Left cardiac atrium (tissue), 4 donors: ENCODE measurements around the gene HTR3A. TPM values are rescaled to one million over a fixed set of nuclear protein-coding genes. Genes with fewer than 3 reads are reported as not detected.

Experiments used
- ATAC-seq, 2 donors: fragments of 200-7000 bp; cut with Tn5 transposase; one replicate each; pipeline ENCODE4 v1.9.1; 2020; ENCODE audit warnings: mild to moderate bottlenecking in 2 of 2, moderate library complexity in 2 of 2
- DNase-seq: peaks from one replicate; pipeline ENCODE4 v3.0.0-alpha.2; 2020
- intact Hi-C, 2 donors: fragments of 100-400 bp; cut with DNase I; formaldehyde crosslinking; loops; one replicate each; pipeline versions ENCODE4 v1.14.1 to v1.15.1; 2022 to 2023
- total RNA-seq, 2 donors: library from RNA; stranded (reverse); fragmentation: NEBNext Ultra II Directional; extraction: Animal tissue kit (Norgen Biotek cat#: 25700); gene quantifications; one replicate each; pipeline ENCODE4 v1.2.1, GENCODE V29; 2021
- donor health status: DM: no; HTN: yes; CAD: no.
- donor health status: DM: no; HTN: yes; CAD: no; lungs with severe emphysema.
- donor health status: DM: yes; HTN: yes; CAD: no.
- donor health status: Dilated cardiomyopathy.

HTR3A gene
- total RNA-seq, 2 donors from 2014 or later = 0.18 TPM; not detected in 1

- no peak for DNase-seq
- ATAC-seq = no peak
- intact Hi-C loops = no loop called here
Observed at GRCh38 chr11:114000526-114000925, 25.6 kb downstream of the HTR3A start.

- ATAC-seq (peak in 1 of 2 donors; percentile 52), DNase-seq (no peak)
- intact Hi-C loops = no loop called here
Observed at GRCh38 chr11:114001416-114001815, 26.5 kb downstream of the HTR3A start.

GRCh38 chr11:114008331-114008730 lies 33.4 kb downstream of the HTR3A start:
- DNase-seq (no peak), ATAC-seq (no peak)
- intact Hi-C loops = no loop called here

- DNase-seq (no peak), ATAC-seq (no peak)
- intact Hi-C loops = loop anchor here in 1 of 2 donors (10.0 kb wide), 1 partner anchor 106 kb away; the partner anchor contains the start of gene HTR3B
Observed at GRCh38 chr11:114010931-114011330, 36.0 kb downstream of the HTR3A start.

- DNase-seq (no peak), ATAC-seq (no peak)
- intact Hi-C loops = loop anchor here in 1 of 2 donors (10.0 kb wide), 1 partner anchor 107 kb away; the partner anchor contains the start of gene HTR3B
Observed at GRCh38 chr11:114011443-114011842, 36.5 kb downstream of the HTR3A start.

GRCh38 chr11:114015117-114015516 lies 40.2 kb downstream of the HTR3A start:
- DNase-seq (no peak), ATAC-seq (no peak)
- intact Hi-C loops = loop anchor here in 1 of 2 donors (10.0 kb wide), 1 partner anchor 110 kb away; the partner anchor contains the start of gene HTR3B

- intact Hi-C loops = loop anchor here in 1 of 2 donors (10.0 kb wide), 1 partner anchor 112 kb away; the partner anchor contains the start of gene HTR3B
- ATAC-seq (no peak), DNase-seq (no peak)
Observed at GRCh38 chr11:114016986-114017385, 42.1 kb downstream of the HTR3A start.

GRCh38 chr11:114017723-114018122 lies 42.8 kb downstream of the HTR3A start:
- intact Hi-C loops = loop anchor here in 1 of 2 donors (10.0 kb wide), 1 partner anchor 113 kb away; the partner anchor contains the start of gene HTR3B
- DNase-seq (no peak), ATAC-seq (peak; percentile 41 to 70)

- no peak for DNase-seq
- ATAC-seq = no peak
- intact Hi-C loops = loop anchor here in 1 of 2 donors (10.0 kb wide), 1 partner anchor 114 kb away; the partner anchor contains the start of gene HTR3B
Observed at GRCh38 chr11:114019046-114019445, 44.1 kb downstream of the HTR3A start.

- DNase-seq (no peak), ATAC-seq (no peak)
- intact Hi-C loops = loop anchor here in 1 of 2 donors (10.0 kb wide), 1 partner anchor 115 kb away; the partner anchor contains the start of gene HTR3B
Observed at GRCh38 chr11:114019574-114019973, 44.7 kb downstream of the HTR3A start.

- intact Hi-C loops = no loop called here
- DNase-seq = no peak
- peak in 1 of 2 donors; percentile 48 for ATAC-seq
Observed at GRCh38 chr11:114025329-114025907, 50.5 kb downstream of the HTR3A start.

- ATAC-seq (no peak), DNase-seq (no peak)
- intact Hi-C loops = no loop called here
Observed at GRCh38 chr11:114026355-114026754, 51.4 kb downstream of the HTR3A start.

- DNase-seq (no peak), ATAC-seq (no peak)
- intact Hi-C loops = no loop called here
Observed at GRCh38 chr11:114027391-114027790, 52.5 kb downstream of the HTR3A start.

- intact Hi-C loops = no loop called here
- no peak for ATAC-seq
- no peak for DNase-seq
Observed at GRCh38 chr11:114027926-114028325, 53.0 kb downstream of the HTR3A start.

GRCh38 chr11:114031246-114031966 lies 56.5 kb downstream of the HTR3A start:
- intact Hi-C loops = no loop called here

GRCh38 chr11:114031967-114032320 lies 57.0 kb downstream of the HTR3A start:
- intact Hi-C loops = no loop called here
- no peak for ATAC-seq

More at GRCh38 chr11:114031246-114031966, 56.5 kb downstream of the HTR3A start:
- DNase-seq (no peak), ATAC-seq (no peak)

GRCh38 chr11:114033066-114033465 lies 58.2 kb downstream of the HTR3A start:
- intact Hi-C loops = no loop called here
- DNase-seq (no peak), ATAC-seq (no peak)

More at GRCh38 chr11:114031967-114032320, 57.0 kb downstream of the HTR3A start:
- DNase-seq = no peak

- DNase-seq = no peak
- no peak for ATAC-seq
- intact Hi-C loops = no loop called here
Observed at GRCh38 chr11:114033572-114033971, 58.7 kb downstream of the HTR3A start.

- intact Hi-C loops = no loop called here
- DNase-seq (no peak), ATAC-seq (no peak)
Observed at GRCh38 chr11:114034956-114035355, 60.0 kb downstream of the HTR3A start.

- intact Hi-C loops = loop anchor here (2.0 kb wide), 2 partner anchors 145 to 225 kb away; no protein-coding TSS in a partner anchor
- peak; percentile 95 for ATAC-seq
Observed at GRCh38 chr11:114036147-114036811, 61.4 kb downstream of the HTR3A start.

More at GRCh38 chr11:114036147-114036811, 61.4 kb downstream of the HTR3A start:
- DNase-seq = peak; percentile 90
